ENCODE results near the gene PTGES. TPM values are rescaled to one million over a fixed set of nuclear protein-coding genes. Genes with fewer than 3 reads are reported as not detected.
"Not testable (repeated sequence)": the region's sequence is repeated elsewhere in the genome, so short reads cannot be mapped to it uniquely, and the experiment has no call there.

Gene PTGES
- total RNA-seq, 1 experiment from 2014 or later, result 74.0 TPM

DNA sequence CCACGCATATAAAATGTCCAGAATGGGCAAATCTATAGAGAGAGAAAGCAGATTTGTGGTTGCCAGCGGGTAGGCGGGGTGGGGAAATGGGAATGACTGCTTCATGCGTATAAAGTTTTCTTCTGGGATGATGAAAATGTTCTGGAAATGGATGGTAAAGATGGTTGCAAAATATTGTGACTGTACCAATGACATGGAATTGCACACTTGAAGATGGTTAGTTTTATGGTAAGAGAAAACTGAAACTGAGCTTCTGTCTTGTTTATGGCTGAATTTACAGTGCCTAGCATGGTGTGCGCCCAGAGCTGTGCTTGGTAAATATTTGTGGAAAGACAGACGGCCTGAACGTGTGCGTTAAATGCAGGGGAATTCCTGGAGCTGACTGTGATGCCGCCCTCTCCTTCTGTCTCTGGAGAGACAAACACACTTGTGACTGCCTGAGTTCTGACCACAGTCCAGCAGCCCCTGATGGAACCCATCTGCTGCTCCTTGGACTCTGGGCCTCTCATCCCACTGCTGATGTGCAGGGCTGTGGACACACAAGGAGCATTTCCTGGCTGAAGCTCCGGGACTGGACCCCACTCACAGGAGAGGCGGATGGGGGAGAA is 8.6 kb upstream of the PTGES start:
- TF ChIP-seq, protein P1, sequence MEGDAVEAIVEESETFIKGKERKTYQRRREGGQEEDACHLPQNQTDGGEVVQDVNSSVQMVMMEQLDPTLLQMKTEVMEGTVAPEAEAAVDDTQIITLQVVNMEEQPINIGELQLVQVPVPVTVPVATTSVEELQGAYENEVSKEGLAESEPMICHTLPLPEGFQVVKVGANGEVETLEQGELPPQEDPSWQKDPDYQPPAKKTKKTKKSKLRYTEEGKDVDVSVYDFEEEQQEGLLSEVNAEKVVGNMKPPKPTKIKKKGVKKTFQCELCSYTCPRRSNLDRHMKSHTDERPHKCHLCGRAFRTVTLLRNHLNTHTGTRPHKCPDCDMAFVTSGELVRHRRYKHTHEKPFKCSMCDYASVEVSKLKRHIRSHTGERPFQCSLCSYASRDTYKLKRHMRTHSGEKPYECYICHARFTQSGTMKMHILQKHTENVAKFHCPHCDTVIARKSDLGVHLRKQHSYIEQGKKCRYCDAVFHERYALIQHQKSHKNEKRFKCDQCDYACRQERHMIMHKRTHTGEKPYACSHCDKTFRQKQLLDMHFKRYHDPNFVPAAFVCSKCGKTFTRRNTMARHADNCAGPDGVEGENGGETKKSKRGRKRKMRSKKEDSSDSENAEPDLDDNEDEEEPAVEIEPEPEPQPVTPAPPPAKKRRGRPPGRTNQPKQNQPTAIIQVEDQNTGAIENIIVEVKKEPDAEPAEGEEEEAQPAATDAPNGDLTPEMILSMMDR (IDR thresholded peaks at IDR 0.05; ENCODE audit: unreplicated experiment), result no peak
- Mint-ChIP-seq H3K36me3 (ENCODE audit: insufficient read depth, unreplicated experiment) (peaks cover 4% of the 10 kb centered on the region), H3K4me1 (ENCODE audit: insufficient read depth, unreplicated experiment) (peaks cover 9% of the 10 kb centered on the region), H3K4me3 (ENCODE audit: unreplicated experiment) (no peak overlapping the region), H3K9me3 (ENCODE audit: unreplicated experiment) (no peaks in the 10 kb centered on the region), H3K27ac (ENCODE audit: low read depth, unreplicated experiment) (no peak overlapping the region), H3K27me3 (ENCODE audit: insufficient read depth, unreplicated experiment) (no peaks in the 10 kb centered on the region)
- CTCF ChIA-PET, result interaction anchor here (0.6 to 1.1 kb wide), 5 partner anchors 8 to 425 kb away, joined by 3 to 8 read pairs (median 3); partner anchors contain the start of gene PTGES
- intact Hi-C loops (cut with micrococcal nuclease), result no loop called here
- no peak for DNase-seq (ENCODE audit: unreplicated experiment)
- POLR2A ChIA-PET, result interaction anchor here (0.6 to 8.5 kb wide), 6 partner anchors 10 to 1311 kb away, joined by 3 to 62 read pairs (median 8); partner anchors contain the start of gene PTGES
- BruUV-seq (replicated peaks), result no TSS peak

GRCh38 chr9:129760784-129761183 is 7.9 kb upstream of the PTGES start:
- intact Hi-C loops (cut with micrococcal nuclease); BruUV-seq (replicated peaks); H3K4me1 Mint-ChIP-seq (ENCODE audit: insufficient read depth, unreplicated experiment); CTCF ChIA-PET; H3K36me3 Mint-ChIP-seq (ENCODE audit: insufficient read depth, unreplicated experiment); H3K27ac Mint-ChIP-seq (ENCODE audit: low read depth, unreplicated experiment); H3K4me3 Mint-ChIP-seq (ENCODE audit: unreplicated experiment); H3K27me3 Mint-ChIP-seq (ENCODE audit: insufficient read depth, unreplicated experiment); DNase-seq (ENCODE audit: unreplicated experiment); H3K9me3 Mint-ChIP-seq (ENCODE audit: unreplicated experiment): not testable (repeated sequence)
- POLR2A ChIA-PET, result interaction anchor here (1.3 to 8.5 kb wide), 4 partner anchors 10 to 16 kb away, joined by 7 to 62 read pairs (median 11); partner anchors contain the start of gene PTGES

DNA sequence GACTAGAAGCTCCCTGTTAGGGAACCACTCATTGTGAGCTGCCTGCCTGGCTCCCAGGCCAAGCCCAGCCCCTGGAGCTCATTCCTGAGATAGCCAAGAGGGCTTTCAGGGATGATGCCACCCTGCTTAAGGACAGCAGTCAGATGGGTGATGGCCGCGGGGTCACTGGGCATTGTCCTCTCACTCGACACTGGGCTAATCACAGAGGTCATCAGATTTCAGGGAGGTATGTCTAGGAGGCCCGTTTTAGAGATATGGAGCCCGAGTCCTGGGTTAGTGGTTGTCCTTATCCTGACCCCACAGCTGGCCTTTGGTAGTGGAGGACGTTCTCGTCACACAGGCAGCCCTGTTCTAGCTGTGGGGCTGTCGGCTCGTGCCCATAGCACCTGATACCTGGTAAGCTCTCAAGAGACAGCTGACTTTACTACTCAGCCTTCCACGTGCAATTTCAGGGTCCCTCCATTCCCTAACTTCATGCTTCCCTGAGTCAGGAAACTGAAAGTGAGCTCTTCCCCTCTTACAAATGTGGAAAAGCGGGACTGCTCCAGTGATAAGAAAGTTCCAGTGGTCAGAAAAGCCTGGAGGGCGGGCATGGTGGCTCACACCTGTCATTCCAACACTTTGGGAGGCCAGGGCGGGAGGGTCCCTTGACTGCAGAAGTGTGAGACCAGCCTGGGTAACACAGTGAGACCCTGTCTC is 7.1 kb upstream of the PTGES start:
- no peak overlapping the region for H3K4me3 Mint-ChIP-seq (ENCODE audit: unreplicated experiment)
- H3K9me3 Mint-ChIP-seq (ENCODE audit: unreplicated experiment), result no peaks in the 10 kb centered on the region
- BruUV-seq (replicated peaks), result no TSS peak
- DNase-seq (ENCODE audit: unreplicated experiment), result no peak
- no peak overlapping the region for H3K27ac Mint-ChIP-seq (ENCODE audit: low read depth, unreplicated experiment)
- POLR2A ChIA-PET, result interaction anchor here (0.7 to 8.5 kb wide), 4 partner anchors 9 to 23 kb away, joined by 3 to 62 read pairs (median 8); partner anchors contain the start of gene PTGES
- TF ChIP-seq, protein P1 (IDR thresholded peaks at IDR 0.05; ENCODE audit: unreplicated experiment), result no peak
- CTCF ChIA-PET, result interaction anchor here (0.5 to 1.2 kb wide), 4 partner anchors 9 to 1556 kb away, joined by 3 to 4 read pairs (median 3); no protein-coding TSS in a partner anchor
- intact Hi-C loops (cut with micrococcal nuclease), result no loop called here
- no peaks in the 10 kb centered on the region for H3K27me3 Mint-ChIP-seq (ENCODE audit: insufficient read depth, unreplicated experiment)
- peaks cover 4% of the 10 kb centered on the region for H3K36me3 Mint-ChIP-seq (ENCODE audit: insufficient read depth, unreplicated experiment)
- H3K4me1 Mint-ChIP-seq (ENCODE audit: insufficient read depth, unreplicated experiment), result peaks cover 9% of the 10 kb centered on the region

DNA sequence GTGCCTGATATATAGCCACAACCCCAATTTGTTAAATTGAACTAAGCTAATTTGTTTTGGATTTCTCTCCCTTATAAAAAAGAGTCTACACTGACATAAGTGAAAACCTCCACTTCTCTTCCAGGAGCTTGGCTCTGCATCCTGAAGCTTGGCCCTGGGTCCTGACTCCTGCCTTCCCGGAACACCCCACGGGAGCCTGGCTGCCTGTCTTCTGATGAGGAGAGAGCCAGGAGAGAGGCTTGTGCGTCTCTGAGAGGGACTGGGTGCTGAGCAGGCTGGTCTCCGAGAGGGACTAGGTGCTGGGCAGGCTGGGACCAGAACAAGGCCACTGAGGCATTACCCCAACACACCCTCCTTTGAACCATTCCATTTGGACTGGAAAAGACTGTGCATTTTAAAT is 6.5 kb upstream of the PTGES start:
- BruUV-seq (replicated peaks), result no TSS peak
- no peak for DNase-seq (ENCODE audit: unreplicated experiment)
- POLR2A ChIA-PET, result interaction anchor here (0.7 to 8.5 kb wide), 4 partner anchors 8 to 22 kb away, joined by 3 to 62 read pairs (median 8); partner anchors contain the start of gene PTGES
- H3K27me3 Mint-ChIP-seq (ENCODE audit: insufficient read depth, unreplicated experiment), result no peaks in the 10 kb centered on the region
- peaks cover 4% of the 10 kb centered on the region for H3K36me3 Mint-ChIP-seq (ENCODE audit: insufficient read depth, unreplicated experiment)
- H3K9me3 Mint-ChIP-seq (ENCODE audit: unreplicated experiment), result no peaks in the 10 kb centered on the region
- peaks cover 9% of the 10 kb centered on the region for H3K4me1 Mint-ChIP-seq (ENCODE audit: insufficient read depth, unreplicated experiment)
- CTCF ChIA-PET, result interaction anchor here (0.5 to 1.2 kb wide), 5 partner anchors 9 to 1555 kb away, joined by 3 to 4 read pairs (median 3); no protein-coding TSS in a partner anchor
- TF ChIP-seq, protein P1 (IDR thresholded peaks at IDR 0.05; ENCODE audit: unreplicated experiment), result no peak
- intact Hi-C loops (cut with micrococcal nuclease), result no loop called here
- no peak overlapping the region for H3K4me3 Mint-ChIP-seq (ENCODE audit: unreplicated experiment)
- H3K27ac Mint-ChIP-seq (ENCODE audit: low read depth, unreplicated experiment), result no peak overlapping the region
